HG03469 (cell line): ENCODE measurements around the gene BBC3.

Source experiments
- ATAC-seq: cut with Tn5 transposase; IDR thresholded peaks from one replicate; pipeline ENCODE4 v1.9.1; 2021; ENCODE audit warnings: mild to moderate bottlenecking, moderate library complexity, moderate number of reproducible peaks; ENCODE audit not compliant: unreplicated experiment

Gene BBC3

GRCh38 chr19:47197141-47197540, 33.9 kb downstream of the BBC3 start:
- ATAC-seq: no peak

DNA sequence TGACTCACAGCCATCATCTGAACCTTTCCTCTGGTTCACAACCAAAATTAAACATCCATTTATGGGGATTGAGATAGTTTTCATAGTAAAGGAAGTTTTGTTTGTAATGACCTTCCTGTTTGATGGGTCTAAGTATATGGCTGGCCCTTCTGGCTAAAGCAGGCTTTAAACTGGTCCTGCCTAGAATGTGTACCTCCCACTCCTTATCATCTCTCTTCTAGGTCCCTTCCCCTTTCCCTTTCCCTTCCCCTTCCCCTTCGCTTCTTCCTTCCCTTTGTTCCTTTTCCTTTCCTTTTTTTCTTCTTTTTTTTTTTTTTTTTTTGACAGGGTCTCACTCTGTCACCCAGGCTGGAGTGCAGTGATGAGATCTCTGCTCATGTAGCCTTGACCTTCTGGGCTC, 35.6 kb downstream of the BBC3 start:
- ATAC-seq: no peak

- no peak for ATAC-seq
These were observed 40.8 kb downstream of the BBC3 start for GRCh38 chr19:47190167-47190727.

DNA sequence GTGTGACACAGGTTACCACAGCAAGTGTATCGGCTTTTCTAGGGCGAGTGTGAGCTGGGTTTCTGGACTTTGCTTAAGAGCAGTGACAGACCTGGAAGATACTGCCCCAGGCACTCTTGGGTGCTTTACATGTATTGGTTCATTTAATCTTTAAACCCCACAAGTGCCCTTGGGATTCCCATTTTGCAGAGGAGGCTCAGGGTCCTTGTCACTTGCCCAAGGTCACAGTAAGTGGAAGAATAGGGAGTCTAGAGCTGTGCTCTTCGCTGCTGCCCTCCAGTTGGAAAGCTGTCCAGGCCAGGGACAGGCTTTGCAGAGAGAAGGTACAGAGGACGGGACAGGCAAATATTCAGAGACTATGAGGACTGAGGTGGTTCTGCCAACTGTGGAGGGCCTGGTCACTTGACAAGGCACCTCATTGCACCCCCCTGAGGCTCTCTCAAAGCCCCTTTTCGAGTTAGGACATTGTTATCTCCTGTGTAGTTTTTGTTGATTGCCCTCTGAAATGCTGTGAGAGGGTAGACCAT, 42.4 kb downstream of the BBC3 start:
- ATAC-seq: no peak

GRCh38 chr19:47187797-47188196, 43.2 kb downstream of the BBC3 start:
- ATAC-seq: no peak

DNA sequence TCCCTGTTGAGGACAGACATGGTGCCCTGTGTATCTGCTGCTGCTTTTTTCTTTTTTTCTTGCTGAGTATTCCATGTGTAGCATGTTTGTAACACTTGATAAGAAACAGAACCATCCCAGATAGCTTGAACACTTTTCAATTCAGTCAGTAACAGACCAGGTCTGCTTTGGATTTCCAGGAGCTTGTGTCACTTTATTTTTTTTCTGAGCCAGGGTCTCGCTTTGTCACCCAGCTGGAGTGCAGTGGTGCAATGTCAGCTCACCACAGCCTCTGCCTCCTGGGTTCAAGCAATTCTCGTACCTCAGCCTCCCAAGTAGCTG, 43.7 kb downstream of the BBC3 start:
- no peak for ATAC-seq

- peak; percentile 54 for ATAC-seq
These were observed 44.3 kb downstream of the BBC3 start for GRCh38 chr19:47186446-47187334.

- no peak for ATAC-seq
These were observed 47.4 kb downstream of the BBC3 start for GRCh38 chr19:47183601-47184000.

DNA sequence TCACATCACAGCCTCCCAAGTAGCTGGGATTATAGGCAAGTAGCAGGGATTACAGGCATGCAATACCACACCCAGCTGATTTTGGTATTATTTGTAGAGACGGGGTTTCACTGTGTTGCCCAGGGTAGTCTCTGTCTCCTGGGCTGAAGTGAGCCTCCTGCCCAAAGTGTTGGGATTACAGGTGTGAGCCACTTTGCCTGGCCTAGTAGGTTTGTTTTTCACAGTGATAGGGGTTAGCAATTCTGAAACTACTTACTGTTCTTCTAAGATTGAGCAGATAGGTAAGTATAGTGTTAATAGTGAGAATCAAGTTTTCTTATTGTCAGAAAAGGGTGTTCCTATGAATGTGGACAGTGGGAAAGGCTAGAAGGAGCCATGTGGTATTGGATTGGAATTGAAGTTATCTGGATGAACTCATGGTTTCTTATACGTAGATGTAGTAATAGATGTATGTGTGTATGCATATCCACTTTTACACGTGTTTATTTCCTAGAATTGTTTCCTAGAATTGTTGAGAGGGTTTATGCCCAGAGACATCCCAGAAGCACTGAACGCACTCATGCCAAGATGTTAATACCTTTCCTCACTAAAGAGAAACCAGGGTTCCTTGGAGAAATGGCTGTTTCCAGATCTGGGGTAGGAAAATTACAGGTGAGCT, 51.2 kb downstream of the BBC3 start:
- no peak for ATAC-seq

- ATAC-seq: no peak
These were observed 54.3 kb downstream of the BBC3 start for GRCh38 chr19:47176627-47177090.

GRCh38 chr19:47176071-47176626, 54.9 kb downstream of the BBC3 start:
- no peak for ATAC-seq

GRCh38 chr19:47172666-47173455, 58.1 kb downstream of the BBC3 start:
- ATAC-seq: no peak
